HFFc6 (cell line): ENCODE results near the gene STIM2. TPM values are rescaled to one million over a fixed set of nuclear protein-coding genes. Genes with fewer than 3 reads are reported as not detected.

Experiments
- DNase-seq: peaks from one replicate; pipeline ENCODE4 v3.0.0-alpha.2; 2018
- H3K27ac Mint-ChIP-seq: 2 replicates; pipeline ENCODE4 v1.8.0; 2020; ENCODE audit warnings: mild to moderate bottlenecking, mixed read lengths
- H3K27me3 Mint-ChIP-seq: 2 replicates; pipeline ENCODE4 v1.8.0; 2021; ENCODE audit warnings: mild to moderate bottlenecking, moderate library complexity, mixed read lengths; ENCODE audit not compliant: insufficient read depth
- H3K36me3 Mint-ChIP-seq: 2 replicates; pipeline ENCODE4 v1.8.0; 2021; ENCODE audit warnings: low read depth, mixed read lengths
- H3K4me1 Mint-ChIP-seq: 2 replicates; pipeline ENCODE4 v1.8.0; 2020; ENCODE audit warnings: low read depth, mixed read lengths
- H3K4me3 Mint-ChIP-seq: 2 replicates; pipeline ENCODE4 v1.8.0; 2020; ENCODE audit warnings: mild to moderate bottlenecking, moderate library complexity, mixed read lengths
- H3K9me3 Mint-ChIP-seq: 2 replicates; pipeline ENCODE4 v1.8.0; 2020; ENCODE audit warnings: mild to moderate bottlenecking, mixed read lengths
- total RNA-seq, 6 experiments: library from RNA; stranded (reverse); fragmentation: NEBNext Ultra II Directional; extraction: Animal tissue kit (Norgen Biotek cat#: 25700); gene quantifications; 2 replicates in 1 of 6; 3 replicates in 5 of 6; pipeline ENCODE4 v1.2.3, GENCODE V29; 2021
- TF ChIP-seq, protein P1 (sequence below): fragments of 200-600 bp; sonication (generic); IDR thresholded peaks from 2 replicates; pipeline ENCODE4 v1.5.0; 2021; ENCODE audit warnings: antibody characterized with exemption, mild to moderate bottlenecking

The STIM2 gene
- total RNA-seq, 6 experiments from 2014 or later: 13.7 to 17.1 (median 16.0) TPM

DNA sequence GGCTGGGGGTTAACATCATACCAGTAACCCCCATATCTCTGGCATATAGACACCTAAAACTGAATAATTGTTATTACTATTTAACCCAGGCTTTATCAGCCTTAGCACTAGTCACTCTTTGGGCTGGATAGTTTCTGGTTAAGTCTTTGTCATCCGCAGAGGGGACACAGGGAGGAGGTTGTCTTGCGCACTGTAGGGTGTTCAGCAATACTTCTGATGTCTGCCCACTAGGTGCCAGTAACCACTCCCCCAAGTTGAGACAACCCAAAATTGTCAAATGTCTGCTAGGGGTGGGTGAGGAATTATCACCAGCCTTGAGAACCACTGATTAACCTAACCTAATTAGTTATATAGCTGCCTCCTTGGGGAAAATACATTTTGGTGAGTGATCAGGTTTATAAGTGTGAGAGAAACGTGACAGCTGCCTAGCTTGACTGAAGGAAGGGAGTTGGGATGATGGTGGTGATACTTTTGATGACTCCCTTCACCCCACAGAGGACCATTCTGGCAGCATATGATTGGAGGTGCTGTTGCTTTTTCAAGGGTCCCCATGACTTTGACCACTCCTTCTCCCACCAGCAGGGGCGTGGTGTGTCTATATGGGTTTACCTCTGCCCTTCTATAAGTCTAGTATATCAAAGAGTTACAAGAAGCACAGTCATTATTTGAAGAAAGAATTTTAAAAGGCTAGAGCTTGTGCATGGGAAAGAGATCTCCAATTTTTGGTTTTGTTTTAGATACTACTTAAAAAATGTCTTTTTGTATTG, 140.9 kb downstream of the STIM2 start:
- Mint-ChIP-seq H3K9me3 (no peaks in the 10 kb centered on the region), H3K27ac (no peak overlapping the region), H3K4me1 (peaks cover 40% of the 10 kb centered on the region), H3K4me3 (no peak overlapping the region), H3K27me3 (no peaks in the 10 kb centered on the region), H3K36me3 (no peaks in the 10 kb centered on the region)
- TF ChIP-seq, protein P1, sequence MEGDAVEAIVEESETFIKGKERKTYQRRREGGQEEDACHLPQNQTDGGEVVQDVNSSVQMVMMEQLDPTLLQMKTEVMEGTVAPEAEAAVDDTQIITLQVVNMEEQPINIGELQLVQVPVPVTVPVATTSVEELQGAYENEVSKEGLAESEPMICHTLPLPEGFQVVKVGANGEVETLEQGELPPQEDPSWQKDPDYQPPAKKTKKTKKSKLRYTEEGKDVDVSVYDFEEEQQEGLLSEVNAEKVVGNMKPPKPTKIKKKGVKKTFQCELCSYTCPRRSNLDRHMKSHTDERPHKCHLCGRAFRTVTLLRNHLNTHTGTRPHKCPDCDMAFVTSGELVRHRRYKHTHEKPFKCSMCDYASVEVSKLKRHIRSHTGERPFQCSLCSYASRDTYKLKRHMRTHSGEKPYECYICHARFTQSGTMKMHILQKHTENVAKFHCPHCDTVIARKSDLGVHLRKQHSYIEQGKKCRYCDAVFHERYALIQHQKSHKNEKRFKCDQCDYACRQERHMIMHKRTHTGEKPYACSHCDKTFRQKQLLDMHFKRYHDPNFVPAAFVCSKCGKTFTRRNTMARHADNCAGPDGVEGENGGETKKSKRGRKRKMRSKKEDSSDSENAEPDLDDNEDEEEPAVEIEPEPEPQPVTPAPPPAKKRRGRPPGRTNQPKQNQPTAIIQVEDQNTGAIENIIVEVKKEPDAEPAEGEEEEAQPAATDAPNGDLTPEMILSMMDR: no peak; the same call in 1 of the 2 replicates
- DNase-seq: no peak

- no peaks in the 10 kb centered on the region for H3K36me3 Mint-ChIP-seq
- H3K4me1 Mint-ChIP-seq: peaks cover 59% of the 10 kb centered on the region
- H3K27me3 Mint-ChIP-seq: no peaks in the 10 kb centered on the region; the same call in 1 of the 2 replicates
- peak; percentile 44 for DNase-seq
- H3K27ac Mint-ChIP-seq: peak overlapping the region; percentile 51
- peak overlapping the region; percentile 64 for H3K4me3 Mint-ChIP-seq
- TF ChIP-seq, protein P1: peak; percentile 33; the same call in 1 of the 2 replicates
- no peaks in the 10 kb centered on the region for H3K9me3 Mint-ChIP-seq
Observed at GRCh38 chr4:27003642-27004113, 143.0 kb downstream of the STIM2 start.

- Mint-ChIP-seq H3K9me3 (no peaks in the 10 kb centered on the region), H3K36me3 (no peaks in the 10 kb centered on the region), H3K4me3 (peak overlapping the region; percentile 80), H3K27me3 (no peaks in the 10 kb centered on the region; the same call in 1 of the 2 replicates), H3K27ac (peak overlapping the region; percentile 51; the same call in 1 of the 2 replicates), H3K4me1 (peaks cover 77% of the 10 kb centered on the region)
- TF ChIP-seq, protein P1: no peak
- peak; percentile 59 for DNase-seq
Observed at GRCh38 chr4:27005501-27005900, 144.9 kb downstream of the STIM2 start.

DNA sequence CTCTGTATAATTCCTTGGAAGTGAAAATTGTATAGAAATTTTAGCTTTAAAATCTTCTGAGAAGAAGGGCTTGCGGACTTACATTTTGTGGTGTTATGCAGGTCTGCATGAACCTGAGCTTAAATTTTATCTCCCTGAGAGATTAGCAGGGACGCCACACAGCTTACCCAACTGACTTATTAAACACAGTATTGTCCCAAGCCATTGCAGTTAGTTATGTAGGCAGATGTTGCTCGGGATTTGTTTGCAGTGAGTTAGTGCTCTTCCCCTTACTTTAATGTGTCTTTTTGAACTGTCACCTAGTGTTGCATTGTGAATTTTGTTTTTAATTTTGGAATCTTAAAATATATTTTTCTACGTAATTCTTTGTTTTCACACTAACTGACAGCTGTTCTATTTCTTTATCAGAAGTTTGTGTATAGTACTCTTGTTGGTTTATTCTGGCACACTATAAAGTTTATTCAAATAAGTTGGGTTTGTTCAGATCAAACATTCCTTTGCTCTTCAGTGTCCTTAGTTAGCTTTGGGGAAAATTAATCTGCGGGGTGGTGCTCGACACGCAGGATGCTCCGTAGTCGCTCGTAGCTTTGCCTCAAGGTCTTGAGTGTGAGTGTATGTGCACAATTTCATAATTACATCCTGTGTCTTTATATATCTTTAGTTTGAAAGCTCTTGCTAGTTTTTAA, 145.4 kb downstream of the STIM2 start:
- Mint-ChIP-seq H3K27ac (peak overlapping the region; percentile 51), H3K9me3 (no peaks in the 10 kb centered on the region), H3K27me3 (no peaks in the 10 kb centered on the region; the same call in 1 of the 2 replicates), H3K4me3 (peak overlapping the region; percentile 80), H3K36me3 (no peaks in the 10 kb centered on the region), H3K4me1 (peaks cover 80% of the 10 kb centered on the region)
- TF ChIP-seq, protein P1: no peak
- no peak for DNase-seq

GRCh38 chr4:27006646-27007045, 146.0 kb downstream of the STIM2 start:
- Mint-ChIP-seq H3K4me1 (peaks cover 80% of the 10 kb centered on the region), H3K9me3 (no peaks in the 10 kb centered on the region), H3K27ac (peak overlapping the region; percentile 51), H3K36me3 (no peaks in the 10 kb centered on the region), H3K4me3 (peak overlapping the region; percentile 80), H3K27me3 (no peaks in the 10 kb centered on the region; the same call in 1 of the 2 replicates)
- DNase-seq: no peak
- TF ChIP-seq, protein P1: no peak
